Measurements from ENCODE around the gene SLC22A15. TPM values are rescaled to one million over a fixed set of nuclear protein-coding genes. Genes with fewer than 3 reads are reported as not detected.

Gene SLC22A15
- total RNA-seq, 1 experiment from 2014 or later, result 0.16 TPM

- H3K36me3 Mint-ChIP-seq (ENCODE audit: insufficient read depth, unreplicated experiment), result no peaks in the 10 kb centered on the region
- TF ChIP-seq CTCF (IDR thresholded peaks at IDR 0.05; ENCODE audit: insufficient read depth in 1 of 2, low read depth in 1 of 2, low read length in 1 of 2, severe bottlenecking in 1 of 2, unreplicated experiment in 1 of 2), result no peak
- no peak overlapping the region for H3K4me3 ChIP-seq (ENCODE audit: low read depth, low read length)
- H3K9me3 Mint-ChIP-seq (ENCODE audit: unreplicated experiment), result no peaks in the 10 kb centered on the region
- H3K4me3 Mint-ChIP-seq (ENCODE audit: unreplicated experiment), result no peak overlapping the region
- H3K27ac Mint-ChIP-seq (ENCODE audit: unreplicated experiment), result no peak overlapping the region
- intact Hi-C loops (cut with micrococcal nuclease; ENCODE audit: unreplicated experiment), result no loop called here
- H3K36me3 ChIP-seq (ENCODE audit: control insufficient read depth, insufficient read depth, low read length), result no peaks in the 10 kb centered on the region
- H3K27me3 ChIP-seq (replicated peaks; ENCODE audit: control insufficient read depth, insufficient read depth, low read length), result no peaks in the 10 kb centered on the region
- no peaks in the 10 kb centered on the region for H3K27me3 Mint-ChIP-seq (ENCODE audit: insufficient read depth, unreplicated experiment)
- BruUV-seq (replicated peaks), result no TSS peak
- no peaks in the 10 kb centered on the region for H3K4me1 Mint-ChIP-seq (ENCODE audit: low read depth, unreplicated experiment)
- H3K9me3 ChIP-seq, result no peaks in the 10 kb centered on the region
- DNase-seq, result no peak
- ChIA-PET POLR2A (no interaction called here), CTCF (no interaction called here)
- no peaks in the 10 kb centered on the region for H3K4me1 ChIP-seq
These were observed 6.1 kb downstream of the SLC22A15 start for GRCh38 chr1:115982400-115982799.

- intact Hi-C loops (cut with micrococcal nuclease; ENCODE audit: unreplicated experiment), result no loop called here
- no peaks in the 10 kb centered on the region for H3K36me3 ChIP-seq (ENCODE audit: control insufficient read depth, insufficient read depth, low read length)
- H3K9me3 ChIP-seq, result no peaks in the 10 kb centered on the region
- H3K4me3 ChIP-seq (ENCODE audit: low read depth, low read length), result no peak overlapping the region
- Mint-ChIP-seq H3K27me3 (ENCODE audit: insufficient read depth, unreplicated experiment) (no peaks in the 10 kb centered on the region), H3K4me1 (ENCODE audit: low read depth, unreplicated experiment) (no peaks in the 10 kb centered on the region), H3K27ac (ENCODE audit: unreplicated experiment) (no peak overlapping the region), H3K4me3 (ENCODE audit: unreplicated experiment) (no peak overlapping the region), H3K9me3 (ENCODE audit: unreplicated experiment) (no peaks in the 10 kb centered on the region), H3K36me3 (ENCODE audit: insufficient read depth, unreplicated experiment) (no peaks in the 10 kb centered on the region)
- no peak for TF ChIP-seq CTCF (IDR thresholded peaks at IDR 0.05; ENCODE audit: insufficient read depth in 1 of 2, low read depth in 1 of 2, low read length in 1 of 2, severe bottlenecking in 1 of 2, unreplicated experiment in 1 of 2)
- CTCF ChIA-PET, result no interaction called here
- POLR2A ChIA-PET, result no interaction called here
- H3K4me1 ChIP-seq, result no peaks in the 10 kb centered on the region
- no peaks in the 10 kb centered on the region for H3K27me3 ChIP-seq (replicated peaks; ENCODE audit: control insufficient read depth, insufficient read depth, low read length)
- no peak for DNase-seq
- BruUV-seq (replicated peaks), result no TSS peak
These were observed 7.3 kb downstream of the SLC22A15 start for GRCh38 chr1:115983584-115983983.

- intact Hi-C loops (cut with micrococcal nuclease; ENCODE audit: unreplicated experiment), result no loop called here
- DNase-seq, result no peak
- CTCF ChIA-PET, result no interaction called here
- H3K9me3 Mint-ChIP-seq (ENCODE audit: unreplicated experiment), result no peaks in the 10 kb centered on the region
- Histone ChIP-seq H3K27me3 (replicated peaks; ENCODE audit: control insufficient read depth, insufficient read depth, low read length) (no peaks in the 10 kb centered on the region), H3K36me3 (ENCODE audit: control insufficient read depth, insufficient read depth, low read length) (no peaks in the 10 kb centered on the region), H3K9me3 (no peaks in the 10 kb centered on the region), H3K4me1 (no peaks in the 10 kb centered on the region), H3K4me3 (ENCODE audit: low read depth, low read length) (no peak overlapping the region)
- BruUV-seq (replicated peaks), result no TSS peak
- POLR2A ChIA-PET, result no interaction called here
- no peaks in the 10 kb centered on the region for H3K4me1 Mint-ChIP-seq (ENCODE audit: low read depth, unreplicated experiment)
- H3K36me3 Mint-ChIP-seq (ENCODE audit: insufficient read depth, unreplicated experiment), result no peaks in the 10 kb centered on the region
- H3K27me3 Mint-ChIP-seq (ENCODE audit: insufficient read depth, unreplicated experiment), result no peaks in the 10 kb centered on the region
- H3K27ac Mint-ChIP-seq (ENCODE audit: unreplicated experiment), result no peak overlapping the region
- H3K4me3 Mint-ChIP-seq (ENCODE audit: unreplicated experiment), result no peak overlapping the region
- no peak for TF ChIP-seq CTCF (IDR thresholded peaks at IDR 0.05; ENCODE audit: insufficient read depth in 1 of 2, low read depth in 1 of 2, low read length in 1 of 2, severe bottlenecking in 1 of 2, unreplicated experiment in 1 of 2)
These were observed 11.3 kb downstream of the SLC22A15 start for GRCh38 chr1:115987623-115988022.

Measured in Caco-2 (cell line).